ENCODE results near the gene KTN1. TPM values are rescaled to one million over a fixed set of nuclear protein-coding genes. Genes with fewer than 3 reads are reported as not detected.

The KTN1 gene
- total RNA-seq, 1 experiment from 2014 or later: 125 TPM

GRCh38 chr14:55607386-55607785 lies 27.4 kb downstream of the KTN1 start:
- Mint-ChIP-seq H3K4me3 (no peak overlapping the region), H3K27me3 (ENCODE audit: low read depth) (no peaks in the 10 kb centered on the region), H3K4me1 (peaks cover 51% of the 10 kb centered on the region), H3K36me3 (peaks cover 5% of the 10 kb centered on the region; the same call in 1 of the 2 replicates), H3K27ac (peak overlapping the region; percentile 75), H3K9me3 (no peaks in the 10 kb centered on the region)
- POLR2A ChIA-PET: no interaction called here
- CTCF ChIA-PET: no interaction called here
- TF ChIP-seq JUN (CRISPR knock-in tag; IDR thresholded peaks at IDR 0.05) (no peak), ESRRA (CRISPR knock-in tag; IDR thresholded peaks at IDR 0.05; ENCODE audit: borderline replicate concordance) (no peak), ZNF425 (CRISPR knock-in tag; conservative IDR thresholded peaks at IDR 0.05) (no peak), NR2C2 (CRISPR knock-in tag; IDR thresholded peaks at IDR 0.05) (no peak), NR1H2 (CRISPR knock-in tag; IDR thresholded peaks at IDR 0.05) (no peak), ZNF138 (CRISPR knock-in tag; conservative IDR thresholded peaks at IDR 0.05) (no peak), HMGXB4 (CRISPR knock-in tag; IDR thresholded peaks at IDR 0.05) (no peak), EMX1 (CRISPR knock-in tag; IDR thresholded peaks at IDR 0.05) (no peak), TCF7 (CRISPR knock-in tag; IDR thresholded peaks at IDR 0.05; ENCODE audit: low read depth) (no peak), FOXP1 (CRISPR knock-in tag; IDR thresholded peaks at IDR 0.05; ENCODE audit: borderline replicate concordance) (no peak), ZBTB43 (CRISPR knock-in tag; IDR thresholded peaks at IDR 0.05) (no peak), ZMAT4 (CRISPR knock-in tag; IDR thresholded peaks at IDR 0.05) (no peak), USF2 (CRISPR knock-in tag; IDR thresholded peaks at IDR 0.05) (no peak), MXD4 (CRISPR knock-in tag; IDR thresholded peaks at IDR 0.05; ENCODE audit: borderline replicate concordance) (no peak)
- no peak for DNase-seq (ENCODE audit: low spot score)
- no peak for ATAC-seq

GRCh38 chr14:55609681-55610080 lies 29.7 kb downstream of the KTN1 start:
- no peak overlapping the region for H3K4me3 Mint-ChIP-seq
- no peaks in the 10 kb centered on the region for H3K27me3 Mint-ChIP-seq (ENCODE audit: low read depth)
- ChIA-PET CTCF (interaction anchor here (0.8 kb wide), 1 partner anchor 163 kb away, joined by 3 read pairs; no protein-coding TSS in a partner anchor), POLR2A (no interaction called here)
- H3K27ac Mint-ChIP-seq: peak overlapping the region; percentile 97
- no peak for TF ChIP-seq CREB1 (CRISPR knock-in tag; IDR thresholded peaks at IDR 0.05)
- no peak for TF ChIP-seq FOXP4 (CRISPR knock-in tag; IDR thresholded peaks at IDR 0.05)
- TF ChIP-seq FOXJ3 (CRISPR knock-in tag; IDR thresholded peaks at IDR 0.05; ENCODE audit: borderline replicate concordance): no peak
- TF ChIP-seq IRF1 (CRISPR knock-in tag; IDR thresholded peaks at IDR 0.05): no peak
- TF ChIP-seq ATF1 (CRISPR knock-in tag; IDR thresholded peaks at IDR 0.05): no peak
- TF ChIP-seq IRF2 (CRISPR knock-in tag; IDR thresholded peaks at IDR 0.05; ENCODE audit: borderline replicate concordance, low read depth): no peak
- no peak for TF ChIP-seq ELF4 (CRISPR knock-in tag; IDR thresholded peaks at IDR 0.05; ENCODE audit: low read depth)
- TF ChIP-seq ATF2 (CRISPR knock-in tag; IDR thresholded peaks at IDR 0.05; ENCODE audit: borderline replicate concordance, low read depth): no peak
- TF ChIP-seq CBFB (CRISPR knock-in tag; IDR thresholded peaks at IDR 0.05; ENCODE audit: low read depth): no peak
- no peak for TF ChIP-seq FOXK1 (CRISPR knock-in tag; IDR thresholded peaks at IDR 0.05)
- ATAC-seq (peak; percentile 17; the same call in 1 of the 2 replicates), DNase-seq (ENCODE audit: low spot score) (no peak)
- peaks cover 50% of the 10 kb centered on the region for H3K4me1 Mint-ChIP-seq
- H3K9me3 Mint-ChIP-seq: no peaks in the 10 kb centered on the region
- peaks cover 22% of the 10 kb centered on the region for H3K36me3 Mint-ChIP-seq
